GM12878 (cell line): ENCODE data around the gene TP63. TPM values are rescaled to one million over a fixed set of nuclear protein-coding genes. Genes with fewer than 3 reads are reported as not detected.

Source experiments
- ATAC-seq: fragments of 200-7000 bp; cut with Tn5 transposase; 3 replicates; pipeline ENCODE4 v1.9.1; 2020; ENCODE audit warnings: mild to moderate bottlenecking, moderate library complexity
- BruUV-seq: library from RNA; stranded (reverse); fragments of 400-500 nt; replicated peaks from 2 replicates; lab custom pipeline; 2021; lab: Mats Ljungman, UMichigan
- CTCF ChIA-PET: fragments of 300-600 bp; sonication (Branson Sonifier 250); formaldehyde crosslinking; extraction: SDS; loops from one replicate; lab custom pipeline; 2021; ENCODE audit warnings: inconsistent platforms; lab: Yijun Ruan, JAX
- POLR2A ChIA-PET: fragments of 350-600 bp; formaldehyde crosslinking; extraction: SDS; loops from one replicate; lab custom pipeline; 2021; ENCODE audit warnings: inconsistent platforms; lab: Charles Lee
- RAD21 ChIA-PET: fragments of 300-600 bp; sonication (Branson Sonifier 250); formaldehyde crosslinking; loops from one replicate; lab custom pipeline; 2023; ENCODE audit warnings: antibody characterized with exemption; ENCODE audit not compliant: unreplicated experiment; lab: Charles Lee
- SMC1A ChIA-PET: fragments of 300-600 bp; sonication (Branson Sonifier 250); formaldehyde crosslinking; loops from one replicate; lab custom pipeline; 2023; ENCODE audit not compliant: unreplicated experiment, uncharacterized antibody; lab: Charles Lee
- DNase-seq: peaks from one replicate; pipeline ENCODE4 v3.0.0-alpha.2; 2011; ENCODE audit warnings: low read depth, low spot score
- FAIRE-seq: peaks from 3 replicates; lab custom pipeline; 2011; peaks lifted over from hg19 to GRCh38; lab: Jason Lieb, UNC
- H2AFZ ChIP-seq: 2 replicates; pipeline ENCODE4 v1.6.0; 2011; ENCODE audit warnings: low read depth, low read length, control low read depth; ENCODE audit not compliant: control insufficient read depth
- H3K27ac ChIP-seq: 2 replicates; pipeline ENCODE4 v1.5.1; 2011; ENCODE audit warnings: control low read depth; ENCODE audit not compliant: control insufficient read depth, insufficient read depth
- H3K27me3 ChIP-seq, 2 experiments: replicated peaks in 1 of 2; 2 replicates each; pipeline versions ENCODE4 v1.6.0 to v1.6.1; 2011; ENCODE audit warnings: low read length in 1 of 2; ENCODE audit not compliant: control insufficient read depth in 2 of 2, insufficient read depth in 2 of 2
- H3K36me3 ChIP-seq, 2 experiments: 2 replicates each; pipeline ENCODE4 v1.5.1; 2011; ENCODE audit warnings: low read length in 1 of 2; ENCODE audit not compliant: control insufficient read depth in 2 of 2, insufficient read depth in 2 of 2
- H3K4me1 ChIP-seq: 2 replicates; pipeline ENCODE4 v1.6.1; 2011; ENCODE audit warnings: mild to moderate bottlenecking, low read length, moderate library complexity, mixed read lengths; ENCODE audit not compliant: control insufficient read depth, insufficient read depth
- H3K4me2 ChIP-seq: 2 replicates; pipeline ENCODE4 v1.6.0; 2011; ENCODE audit warnings: control low read depth; ENCODE audit not compliant: control insufficient read depth, insufficient read depth
- H3K4me3 ChIP-seq: fragments of 200-600 bp; sonication (generic); 2 replicates; pipeline ENCODE4 v1.5.1; 2016
- H3K79me2 ChIP-seq: 2 replicates; pipeline ENCODE4 v1.6.0; 2011; ENCODE audit warnings: low read length; ENCODE audit not compliant: control insufficient read depth, insufficient read depth
- H3K9ac ChIP-seq: 2 replicates; pipeline ENCODE4 v1.8.0; 2011; ENCODE audit warnings: low read length, control low read depth, mixed read lengths; ENCODE audit not compliant: control insufficient read depth, insufficient read depth
- H3K9me3 ChIP-seq: replicated peaks from 3 replicates; pipeline ENCODE4 v1.5.1; 2011; ENCODE audit warnings: mild to moderate bottlenecking, low read length; ENCODE audit not compliant: control insufficient read depth, insufficient read depth
- H4K20me1 ChIP-seq: 2 replicates; pipeline ENCODE4 v1.6.0; 2011; ENCODE audit not compliant: control insufficient read depth, insufficient read depth
- BACH1 ChIP-seq: fragments of 450-650 bp; IDR thresholded peaks from 2 replicates; pipeline ENCODE4 v1.6.1; 2017; ENCODE audit warnings: mild to moderate bottlenecking, borderline replicate concordance
- BCL11A ChIP-seq: IDR thresholded peaks from 2 replicates; pipeline ENCODE4 v1.6.1; 2011; ENCODE audit warnings: low read depth, low read length
- BMI1 ChIP-seq: fragments of 450-650 bp; IDR thresholded peaks from 2 replicates; pipeline ENCODE4 v1.6.1; 2016; ENCODE audit warnings: mild to moderate bottlenecking, moderate library complexity, borderline replicate concordance
- BRCA1 ChIP-seq: IDR thresholded peaks from 2 replicates; pipeline ENCODE4 v1.6.1; 2011; ENCODE audit warnings: low read depth, low read length, improper control_type of control experiment
- CBX5 ChIP-seq: sonication (generic); IDR thresholded peaks from 2 replicates; pipeline ENCODE4 v1.6.1; 2016; ENCODE audit warnings: low read depth, moderate library complexity, mild to moderate bottlenecking, inconsistent platforms
- EZH2 ChIP-seq: IDR thresholded peaks from 2 replicates; pipeline ENCODE4 v1.6.1; 2012; ENCODE audit warnings: low read depth, mild to moderate bottlenecking, control low read depth, inconsistent platforms, low read length, borderline replicate concordance; ENCODE audit not compliant: control insufficient read depth
- IRF3 ChIP-seq: fragments of 450-650 bp; IDR thresholded peaks from 2 replicates; pipeline ENCODE4 v1.6.1; 2014; ENCODE audit warnings: mild to moderate bottlenecking
- POLR2AphosphoS5 ChIP-seq: IDR thresholded peaks from 2 replicates; pipeline ENCODE4 v1.6.1; 2011; ENCODE audit warnings: mild to moderate bottlenecking, low read length, inconsistent platforms
- RAD51 ChIP-seq: fragments of 450-650 bp; IDR thresholded peaks from 2 replicates; pipeline ENCODE4 v1.6.1; 2016; ENCODE audit warnings: moderate library complexity, mild to moderate bottlenecking, inconsistent platforms
- SMAD5 ChIP-seq: IDR thresholded peaks from 2 replicates; pipeline ENCODE4 v1.6.1; 2016; ENCODE audit warnings: antibody characterized with exemption, low read depth
- SMARCA5 ChIP-seq: fragments of 450-650 bp; IDR thresholded peaks from 2 replicates; pipeline ENCODE4 v1.6.1; 2017; ENCODE audit warnings: mild to moderate bottlenecking
- TBL1XR1 ChIP-seq: IDR thresholded peaks from 2 replicates; pipeline ENCODE4 v1.6.1; 2012; ENCODE audit warnings: low read depth, low read length, improper control_type of control experiment
- ZNF217 ChIP-seq: fragments of 450-650 bp; IDR thresholded peaks from 2 replicates; pipeline ENCODE4 v1.6.1; 2017; ENCODE audit warnings: antibody characterized with exemption, mild to moderate bottlenecking
- ZNF384 ChIP-seq: IDR thresholded peaks from 2 replicates; pipeline ENCODE4 v1.6.1; 2012; ENCODE audit warnings: low read depth, mild to moderate bottlenecking, low read length, improper control_type of control experiment, borderline replicate concordance
- WGBS: methylation state at CpG from one replicate; pipeline ENCODE4 v1.1.6; 2016; ENCODE audit warnings: low lambda C conversion rate; ENCODE audit not compliant: insufficient replicate concordance, insufficient coverage; ENCODE audit errors: missing lambda C conversion rate; 5-methylcytosine and 5-hydroxymethylcytosine counted together
- in situ Hi-C: fragments of 300-500 bp; cut with MboI; formaldehyde crosslinking; loops from 9 replicates; pipeline ENCODE4 v1.14.3; 2018; ENCODE audit warnings: mixed read lengths
- intact Hi-C: fragments of 100-400 bp; cut with micrococcal nuclease; formaldehyde crosslinking; loops from one replicate; pipeline ENCODE4 v1.14.2; 2022; ENCODE audit not compliant: unreplicated experiment
- polyA plus RNA-seq, 11 experiments: library from polyadenylated mRNA; depleted of rRNA in 4 of 11; unstranded in 6 of 11; stranded (reverse) in 5 of 11; fragments of >200 nt; fragmentation: Nextera tagmentation in 4 of 11; fragmentation: Illumina TruSeq in 1 of 11; extraction: Ambion mirVana in 4 of 11; extraction: Trizol in 1 of 11; gene quantifications; 1 replicate in 1 of 11; 2 replicates in 10 of 11; pipeline versions ENCODE4 v1.2.1 to v1.2.3, GENCODE V29; 2011 to 2016; ENCODE audit warnings: inconsistent platforms in 2 of 11, missing spikeins in 2 of 11, low read depth in 1 of 11
- total RNA-seq, 4 experiments: library from RNA; depleted of rRNA in 3 of 4; stranded (reverse); fragments of >200 nt in 3 of 4; fragmentation: Illumina TruSeq in 1 of 4; extraction: Trizol in 1 of 4; gene quantifications; 2 replicates each; pipeline versions ENCODE4 v1.2.1 to v1.2.3, GENCODE V29; 2013 to 2021
- TF ChIP-seq, protein P1 (sequence below): fragments of 450-650 bp; IDR thresholded peaks from 2 replicates; pipeline ENCODE4 v1.6.1; 2017; ENCODE audit warnings: mild to moderate bottlenecking
- TF ChIP-seq, protein P2 (sequence below): fragments of 450-650 bp; IDR thresholded peaks from 2 replicates; pipeline ENCODE4 v1.6.1; 2017; ENCODE audit warnings: mild to moderate bottlenecking, moderate library complexity

TP63 gene
- total and polyA plus RNA-seq, 10 of the 15 experiments (the other 5 are each of a cell fraction or from before 2014, with no cell fraction given), result 1.4 to 10.8 (median 6.2) TPM

DNA sequence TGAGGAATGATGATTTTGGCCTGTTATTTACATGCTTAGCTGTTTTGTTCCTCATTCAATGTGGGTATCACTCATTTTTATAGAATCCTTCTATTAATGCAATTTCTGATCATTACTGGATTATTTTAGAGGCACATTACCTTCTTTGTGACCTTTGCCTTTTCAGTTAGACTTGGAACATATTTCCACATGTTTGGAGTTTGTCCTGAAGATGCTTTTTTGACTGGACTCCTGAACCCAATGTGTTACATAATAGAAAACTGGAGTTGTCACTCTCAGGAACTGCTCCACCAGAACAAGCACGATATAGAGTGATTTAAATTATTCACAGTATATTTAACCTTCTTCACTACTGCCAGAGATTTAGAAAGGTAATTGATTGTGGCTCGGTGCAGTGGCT lies 59.5 kb downstream of the TP63 start:
- 100% methylated on average over 2 of the region's 2 CpGs for WGBS
- intact Hi-C loops (no loop called here), in situ Hi-C loops (no loop called here)
- CTCF ChIA-PET, result interaction anchor here (0.6 to 3.4 kb wide), 3 partner anchors 9 to 1094 kb away, joined by 3 to 19 read pairs (median 3); no protein-coding TSS in a partner anchor
- FAIRE-seq (peak; percentile 41), ATAC-seq (no peak), DNase-seq (no peak)
- Histone ChIP-seq H2AFZ (no peak overlapping the region), H3K9me3 (no peaks in the 10 kb centered on the region), H3K79me2 (no peaks in the 10 kb centered on the region), H3K27me3 (no peaks in the 10 kb centered on the region), H3K4me3 (no peak overlapping the region), H3K36me3 (no peaks in the 10 kb centered on the region), H3K9ac (no peak overlapping the region), H3K4me1 (no peaks in the 10 kb centered on the region), H3K27ac (no peak overlapping the region), H3K4me2 (no peak overlapping the region), H4K20me1 (no peaks in the 10 kb centered on the region)
- POLR2A ChIA-PET, result no interaction called here
- TF ChIP-seq EZH2, result no peak
- no peak for TF ChIP-seq CBX5
- no peak for TF ChIP-seq SMAD5
- TF ChIP-seq BCL11A, result no peak
- TF ChIP-seq ZNF217, result no peak
- TF ChIP-seq BACH1, result no peak
- TF ChIP-seq BRCA1, result no peak
- no peak for TF ChIP-seq RAD51
- no peak for TF ChIP-seq POLR2AphosphoS5
- no peak for TF ChIP-seq IRF3
- TF ChIP-seq SMARCA5, result no peak
- TF ChIP-seq, protein P1, sequence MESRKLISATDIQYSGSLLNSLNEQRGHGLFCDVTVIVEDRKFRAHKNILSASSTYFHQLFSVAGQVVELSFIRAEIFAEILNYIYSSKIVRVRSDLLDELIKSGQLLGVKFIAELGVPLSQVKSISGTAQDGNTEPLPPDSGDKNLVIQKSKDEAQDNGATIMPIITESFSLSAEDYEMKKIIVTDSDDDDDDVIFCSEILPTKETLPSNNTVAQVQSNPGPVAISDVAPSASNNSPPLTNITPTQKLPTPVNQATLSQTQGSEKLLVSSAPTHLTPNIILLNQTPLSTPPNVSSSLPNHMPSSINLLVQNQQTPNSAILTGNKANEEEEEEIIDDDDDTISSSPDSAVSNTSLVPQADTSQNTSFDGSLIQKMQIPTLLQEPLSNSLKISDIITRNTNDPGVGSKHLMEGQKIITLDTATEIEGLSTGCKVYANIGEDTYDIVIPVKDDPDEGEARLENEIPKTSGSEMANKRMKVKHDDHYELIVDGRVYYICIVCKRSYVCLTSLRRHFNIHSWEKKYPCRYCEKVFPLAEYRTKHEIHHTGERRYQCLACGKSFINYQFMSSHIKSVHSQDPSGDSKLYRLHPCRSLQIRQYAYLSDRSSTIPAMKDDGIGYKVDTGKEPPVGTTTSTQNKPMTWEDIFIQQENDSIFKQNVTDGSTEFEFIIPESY, result no peak
- TF ChIP-seq BMI1, result no peak
- TF ChIP-seq ZNF384, result no peak
- TF ChIP-seq, protein P2, sequence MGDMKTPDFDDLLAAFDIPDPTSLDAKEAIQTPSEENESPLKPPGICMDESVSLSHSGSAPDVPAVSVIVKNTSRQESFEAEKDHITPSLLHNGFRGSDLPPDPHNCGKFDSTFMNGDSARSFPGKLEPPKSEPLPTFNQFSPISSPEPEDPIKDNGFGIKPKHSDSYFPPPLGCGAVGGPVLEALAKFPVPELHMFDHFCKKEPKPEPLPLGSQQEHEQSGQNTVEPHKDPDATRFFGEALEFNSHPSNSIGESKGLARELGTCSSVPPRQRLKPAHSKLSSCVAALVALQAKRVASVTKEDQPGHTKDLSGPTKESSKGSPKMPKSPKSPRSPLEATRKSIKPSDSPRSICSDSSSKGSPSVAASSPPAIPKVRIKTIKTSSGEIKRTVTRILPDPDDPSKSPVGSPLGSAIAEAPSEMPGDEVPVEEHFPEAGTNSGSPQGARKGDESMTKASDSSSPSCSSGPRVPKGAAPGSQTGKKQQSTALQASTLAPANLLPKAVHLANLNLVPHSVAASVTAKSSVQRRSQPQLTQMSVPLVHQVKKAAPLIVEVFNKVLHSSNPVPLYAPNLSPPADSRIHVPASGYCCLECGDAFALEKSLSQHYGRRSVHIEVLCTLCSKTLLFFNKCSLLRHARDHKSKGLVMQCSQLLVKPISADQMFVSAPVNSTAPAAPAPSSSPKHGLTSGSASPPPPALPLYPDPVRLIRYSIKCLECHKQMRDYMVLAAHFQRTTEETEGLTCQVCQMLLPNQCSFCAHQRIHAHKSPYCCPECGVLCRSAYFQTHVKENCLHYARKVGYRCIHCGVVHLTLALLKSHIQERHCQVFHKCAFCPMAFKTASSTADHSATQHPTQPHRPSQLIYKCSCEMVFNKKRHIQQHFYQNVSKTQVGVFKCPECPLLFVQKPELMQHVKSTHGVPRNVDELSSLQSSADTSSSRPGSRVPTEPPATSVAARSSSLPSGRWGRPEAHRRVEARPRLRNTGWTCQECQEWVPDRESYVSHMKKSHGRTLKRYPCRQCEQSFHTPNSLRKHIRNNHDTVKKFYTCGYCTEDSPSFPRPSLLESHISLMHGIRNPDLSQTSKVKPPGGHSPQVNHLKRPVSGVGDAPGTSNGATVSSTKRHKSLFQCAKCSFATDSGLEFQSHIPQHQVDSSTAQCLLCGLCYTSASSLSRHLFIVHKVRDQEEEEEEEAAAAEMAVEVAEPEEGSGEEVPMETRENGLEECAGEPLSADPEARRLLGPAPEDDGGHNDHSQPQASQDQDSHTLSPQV, result no peak
- TF ChIP-seq TBL1XR1, result no peak
- RAD21 ChIA-PET, result interaction anchor here (1.3 to 1.4 kb wide), 2 partner anchors 9 to 260 kb away, joined by 3 read pairs; no protein-coding TSS in a partner anchor
- BruUV-seq, result no TSS peak
- SMC1A ChIA-PET, result interaction anchor here (1.0 to 1.7 kb wide), 2 partner anchors 10 to 16 kb away, joined by 4 to 7 read pairs; no protein-coding TSS in a partner anchor
